HG02981 (cell line): ENCODE results near the gene GALNTL6.
"Not testable (repeated sequence)": the region's sequence is repeated elsewhere in the genome, so short reads cannot be mapped to it uniquely, and the experiment has no call there.

Experiments
- ATAC-seq: cut with Tn5 transposase; IDR thresholded peaks from one replicate; pipeline ENCODE4 v1.9.1; 2021; ENCODE audit warnings: mild to moderate bottlenecking, moderate library complexity; ENCODE audit not compliant: unreplicated experiment

The GALNTL6 gene

GRCh38 chr4:172842779-172843178, 1029.6 kb downstream of the GALNTL6 start:
- no peak for ATAC-seq

GRCh38 chr4:172843192-172843591, 1030.0 kb downstream of the GALNTL6 start:
- ATAC-seq: no peak

GRCh38 chr4:172844556-172844955, 1031.4 kb downstream of the GALNTL6 start:
- ATAC-seq: no peak

DNA sequence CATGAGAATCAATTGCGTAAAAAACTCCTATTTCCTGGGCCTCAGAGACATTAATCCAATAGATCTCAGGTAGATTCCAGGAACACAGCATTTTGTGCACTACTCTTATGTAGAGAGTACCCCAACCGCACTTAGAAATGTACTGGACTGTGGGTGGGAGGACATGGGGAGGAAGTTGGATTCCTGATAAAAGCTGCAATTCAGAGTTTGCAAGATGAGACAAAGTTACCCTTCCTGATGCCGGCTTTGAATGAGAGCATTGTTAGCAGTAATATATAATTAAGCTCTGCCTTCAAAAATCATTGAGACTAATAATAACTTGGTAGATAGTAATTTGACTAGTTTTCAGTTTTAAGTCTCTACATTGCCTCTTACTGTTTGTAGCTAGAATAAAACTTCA, 1032.1 kb downstream of the GALNTL6 start:
- ATAC-seq: no peak

- no peak for ATAC-seq
Measured at GRCh38 chr4:172850838-172851237, 1037.6 kb downstream of the GALNTL6 start.

GRCh38 chr4:172851534-172851933, 1038.3 kb downstream of the GALNTL6 start:
- ATAC-seq: no peak

GRCh38 chr4:172857026-172857425, 1043.8 kb downstream of the GALNTL6 start:
- ATAC-seq: no peak

GRCh38 chr4:172858731-172859230, 1045.6 kb downstream of the GALNTL6 start:
- no peak for ATAC-seq

- ATAC-seq: no peak
Measured at GRCh38 chr4:172865103-172865502, 1051.9 kb downstream of the GALNTL6 start.

DNA sequence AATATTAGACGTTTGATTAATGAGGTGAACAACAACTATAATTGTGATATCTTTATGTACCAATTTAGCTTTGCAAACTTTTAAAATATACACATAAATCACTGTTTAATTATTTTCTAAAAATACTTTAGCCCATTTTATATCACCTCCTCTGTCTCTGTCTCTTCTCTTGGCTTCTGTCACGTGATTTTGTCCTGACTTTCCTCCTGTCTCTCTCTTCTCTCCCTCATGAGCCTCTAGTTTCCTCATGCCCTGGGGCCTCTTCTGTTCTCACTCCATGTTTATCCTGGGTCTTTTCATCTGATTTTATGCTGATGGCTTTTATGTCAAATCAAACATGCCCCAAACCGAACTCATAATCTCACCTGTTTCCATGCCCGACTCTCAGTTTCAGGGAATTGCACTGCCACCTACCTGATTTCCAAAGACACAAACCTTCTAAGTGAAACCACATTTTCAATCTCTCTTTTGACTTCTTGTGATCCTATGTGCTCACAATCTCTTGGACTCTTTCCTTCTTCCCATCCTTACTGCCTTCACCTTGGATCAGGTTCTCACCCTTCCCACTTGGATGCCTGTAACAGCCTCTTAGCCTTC, 1052.4 kb downstream of the GALNTL6 start:
- no peak for ATAC-seq

- ATAC-seq: no peak
Measured at GRCh38 chr4:172866421-172866820, 1053.2 kb downstream of the GALNTL6 start.

- no peak for ATAC-seq
Measured at GRCh38 chr4:172867835-172868234, 1054.6 kb downstream of the GALNTL6 start.

- ATAC-seq: no peak
Measured at GRCh38 chr4:172868271-172868670, 1055.1 kb downstream of the GALNTL6 start.

DNA sequence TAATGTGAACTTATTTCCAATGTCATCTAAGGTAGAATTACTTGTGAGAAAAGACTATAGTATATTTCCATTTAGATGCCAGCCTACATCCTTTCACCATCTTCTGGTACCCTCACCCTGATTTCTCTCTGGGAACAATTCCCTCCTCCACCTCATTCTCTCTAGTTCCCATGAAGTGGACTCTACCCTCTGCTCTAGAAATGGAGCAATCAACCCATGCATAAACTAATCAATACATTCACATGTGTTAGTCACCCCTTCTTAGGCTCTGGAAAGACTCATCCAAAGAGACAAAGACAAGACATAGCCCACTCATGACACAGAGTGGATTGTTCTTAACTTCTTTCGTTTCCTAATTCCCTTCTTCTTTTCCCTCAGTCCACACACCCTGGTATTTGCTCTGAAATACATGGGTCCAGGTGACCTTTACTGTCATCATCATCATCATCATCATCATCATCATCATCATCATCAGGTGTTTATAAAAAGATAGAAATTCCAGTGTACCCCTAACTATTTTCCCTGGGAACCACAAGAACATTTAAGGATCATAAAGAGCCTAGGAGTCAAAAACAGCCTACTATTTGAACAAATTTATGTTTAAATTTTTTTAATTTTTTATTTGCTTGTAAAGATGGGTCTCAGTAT, 1056.5 kb downstream of the GALNTL6 start:
- ATAC-seq: no peak

DNA sequence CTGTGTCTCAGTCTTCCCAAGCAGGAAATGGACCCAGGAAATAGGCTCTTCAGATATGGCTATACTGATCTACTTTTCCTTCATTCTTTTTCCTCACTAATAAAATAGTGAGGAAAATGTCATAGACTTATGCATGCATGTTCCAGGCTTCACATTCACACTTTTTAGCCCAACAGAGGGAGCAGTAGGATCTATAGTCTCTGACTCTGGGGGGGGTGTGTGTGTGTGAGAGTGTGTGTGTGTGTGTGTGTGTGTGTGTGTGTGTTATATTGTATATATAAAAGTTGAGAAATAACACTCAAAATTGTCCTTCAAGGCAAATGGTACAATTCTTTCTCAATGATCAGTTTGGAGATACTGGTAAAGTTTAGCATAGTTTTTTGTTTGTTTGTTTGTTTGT, 1058.2 kb downstream of the GALNTL6 start:
- ATAC-seq: no peak

DNA sequence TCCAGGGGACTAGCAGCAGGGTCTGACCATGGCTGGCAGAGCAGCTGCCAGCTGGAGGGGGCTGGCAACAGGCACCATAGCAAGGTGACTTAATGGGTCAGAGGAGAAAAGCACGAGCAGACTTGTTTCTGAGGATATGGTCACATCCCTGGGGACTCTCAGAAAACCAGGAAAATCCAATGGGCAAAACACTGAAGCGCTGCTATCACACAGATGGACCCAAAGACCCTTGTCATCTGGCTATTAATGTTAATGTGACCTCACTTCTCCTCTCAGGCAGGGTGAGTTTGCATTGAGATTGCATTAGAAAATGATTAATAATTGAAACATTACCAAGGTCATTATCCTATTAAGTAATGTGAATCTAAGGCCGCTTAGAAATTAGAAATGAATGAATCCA, 1061.7 kb downstream of the GALNTL6 start:
- no peak for ATAC-seq

DNA sequence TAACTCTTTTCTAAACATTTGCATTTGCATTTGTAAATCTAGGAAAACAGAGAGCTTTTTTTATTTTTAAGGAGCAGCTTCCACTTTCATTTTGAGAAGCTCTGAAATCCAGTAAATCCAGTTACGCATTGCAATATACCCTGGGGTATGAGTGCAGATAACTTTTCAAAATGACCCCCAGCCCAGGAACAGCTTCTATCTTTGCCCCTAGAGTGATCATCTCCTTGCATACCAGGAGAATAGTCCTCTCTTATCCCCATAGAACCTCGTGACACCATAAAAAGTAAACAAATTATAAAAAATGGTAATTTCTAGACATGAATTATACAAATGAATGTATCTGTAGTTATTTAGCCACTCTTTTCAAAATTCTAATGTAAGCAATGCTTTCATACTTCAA, 1063.2 kb downstream of the GALNTL6 start:
- no peak for ATAC-seq

DNA sequence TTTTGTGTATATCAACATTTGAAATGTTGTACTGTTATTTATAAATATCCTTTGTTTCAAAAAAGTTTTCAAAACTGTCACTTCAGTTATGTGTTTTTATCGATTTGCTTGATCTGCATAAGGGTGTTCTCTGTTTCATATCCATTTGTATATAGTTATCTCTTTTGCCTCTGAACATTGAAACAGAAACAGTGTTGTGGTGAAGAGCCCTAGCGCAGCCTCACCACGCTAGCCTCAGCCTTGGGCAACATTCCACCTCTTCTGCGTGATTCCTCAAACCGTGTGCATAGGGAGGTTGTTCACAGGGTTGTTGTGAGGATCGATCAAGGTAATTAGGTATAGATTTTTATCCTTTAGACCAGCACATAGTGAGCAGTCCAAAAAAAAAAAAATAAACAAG, 1068.4 kb downstream of the GALNTL6 start:
- no peak for ATAC-seq

DNA sequence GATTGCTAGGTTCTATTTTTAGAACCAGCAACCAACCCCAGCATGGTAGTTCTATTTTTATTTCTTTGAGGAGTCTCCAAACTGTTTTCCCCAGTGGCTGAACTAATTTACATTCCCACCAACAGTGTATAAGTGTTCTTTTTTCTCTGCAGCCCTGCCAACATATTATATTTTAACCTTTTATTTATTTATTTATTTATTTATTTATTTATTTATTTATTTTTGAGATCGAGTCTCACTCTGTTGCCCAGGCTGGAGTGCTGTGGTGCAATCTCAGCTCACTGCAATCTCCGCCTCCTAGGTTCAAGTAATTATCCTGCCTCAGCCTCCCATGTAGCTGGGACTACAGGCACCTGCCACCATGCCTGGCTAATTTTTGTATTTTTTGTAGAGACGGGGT, 1074.2 kb downstream of the GALNTL6 start:
- not testable (repeated sequence) for ATAC-seq

DNA sequence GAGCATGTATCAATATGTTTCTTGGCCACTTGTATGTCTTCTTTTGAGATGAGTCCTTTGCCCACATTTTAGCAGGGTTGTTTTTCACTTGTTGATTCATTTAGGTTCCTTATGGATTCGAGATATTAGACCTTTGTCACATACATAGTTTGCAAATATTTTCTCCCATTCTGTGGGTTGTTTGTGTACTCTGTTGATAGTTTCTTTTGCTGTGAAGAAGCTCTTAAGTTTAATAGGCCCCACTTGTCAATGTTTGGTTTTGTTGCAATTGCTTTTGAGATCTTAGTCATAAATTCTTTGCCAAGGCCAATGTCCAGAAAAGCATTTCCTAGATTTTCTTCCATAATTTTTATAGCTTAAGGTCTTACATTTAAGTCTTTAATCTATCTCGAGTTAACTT, 1074.8 kb downstream of the GALNTL6 start:
- no peak for ATAC-seq

DNA sequence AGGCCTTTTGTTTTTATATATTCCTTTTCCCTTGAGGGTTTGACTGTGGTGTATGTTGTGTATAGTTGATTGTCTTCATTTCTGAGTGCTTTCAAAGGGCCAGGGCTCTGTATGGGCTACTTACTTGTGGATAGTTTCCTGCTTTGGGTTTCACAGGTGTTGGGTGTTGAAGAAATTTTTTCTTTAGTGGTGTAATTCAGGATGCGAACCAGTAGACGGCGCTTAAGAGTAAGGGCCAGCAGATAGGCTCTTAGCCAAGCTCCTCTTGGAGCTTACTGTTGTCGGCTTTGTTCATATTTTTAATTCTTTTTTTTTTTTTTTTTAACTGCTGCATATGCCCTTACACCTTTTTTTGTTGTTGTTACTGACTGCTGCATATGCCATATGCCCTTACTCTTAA, 1079.1 kb downstream of the GALNTL6 start:
- no peak for ATAC-seq

GRCh38 chr4:172895699-172896098, 1082.5 kb downstream of the GALNTL6 start:
- ATAC-seq: no peak

- ATAC-seq: no peak
Measured at GRCh38 chr4:172897046-172897445, 1083.8 kb downstream of the GALNTL6 start.
